Measurements from ENCODE around the gene WDFY4. TPM values are rescaled to one million over a fixed set of nuclear protein-coding genes. Genes with fewer than 3 reads are reported as not detected.

WDFY4 gene
- total RNA-seq, 2 experiments from 2014 or later: 0.90 to 1.1 TPM

- ChIA-PET CTCF (no interaction called here), POLR2A (no interaction called here)
- H3K27ac Mint-ChIP-seq: no peak overlapping the region
- DNase-seq (no peak), ATAC-seq (no peak)
- no peaks in the 10 kb centered on the region for H3K36me3 Mint-ChIP-seq (ENCODE audit: low read depth)
- intact Hi-C loops (cut with micrococcal nuclease): no loop called here
- H3K4me1 Mint-ChIP-seq (ENCODE audit: low read depth): no peaks in the 10 kb centered on the region
- H3K27me3 Mint-ChIP-seq: no peaks in the 10 kb centered on the region
- TF ChIP-seq CTCF (IDR thresholded peaks at IDR 0.05): no peak
- no peak overlapping the region for H3K4me3 Mint-ChIP-seq
- H3K9me3 Mint-ChIP-seq: no peaks in the 10 kb centered on the region
Observed at GRCh38 chr10:48945441-48946130, 260.9 kb downstream of the WDFY4 start.

- no peak for TF ChIP-seq CTCF (IDR thresholded peaks at IDR 0.05)
- Mint-ChIP-seq H3K27me3 (no peaks in the 10 kb centered on the region), H3K4me3 (no peak overlapping the region), H3K9me3 (no peaks in the 10 kb centered on the region), H3K4me1 (ENCODE audit: low read depth) (no peaks in the 10 kb centered on the region), H3K27ac (no peak overlapping the region), H3K36me3 (ENCODE audit: low read depth) (no peaks in the 10 kb centered on the region)
- DNase-seq (no peak), ATAC-seq (no peak)
- ChIA-PET POLR2A (no interaction called here), CTCF (no interaction called here)
- intact Hi-C loops (cut with micrococcal nuclease): no loop called here
Observed at GRCh38 chr10:48946332-48946731, 261.7 kb downstream of the WDFY4 start.

GRCh38 chr10:48946891-48947500 lies 262.3 kb downstream of the WDFY4 start:
- ATAC-seq (no peak), DNase-seq (no peak)
- H3K27ac Mint-ChIP-seq: no peak overlapping the region
- H3K9me3 Mint-ChIP-seq: no peaks in the 10 kb centered on the region
- intact Hi-C loops (cut with micrococcal nuclease): no loop called here
- no peaks in the 10 kb centered on the region for H3K27me3 Mint-ChIP-seq
- ChIA-PET CTCF (no interaction called here), POLR2A (no interaction called here)
- TF ChIP-seq CTCF (IDR thresholded peaks at IDR 0.05): no peak
- no peaks in the 10 kb centered on the region for H3K36me3 Mint-ChIP-seq (ENCODE audit: low read depth)
- no peak overlapping the region for H3K4me3 Mint-ChIP-seq
- no peaks in the 10 kb centered on the region for H3K4me1 Mint-ChIP-seq (ENCODE audit: low read depth)

- ChIA-PET CTCF (no interaction called here), POLR2A (interaction anchor here (0.6 kb wide), 1 partner anchor 1356 kb away, joined by 3 read pairs; no protein-coding TSS in a partner anchor)
- DNase-seq (no peak), ATAC-seq (no peak)
- TF ChIP-seq CTCF (IDR thresholded peaks at IDR 0.05): no peak
- Mint-ChIP-seq H3K27ac (no peak overlapping the region), H3K27me3 (no peaks in the 10 kb centered on the region), H3K4me1 (ENCODE audit: low read depth) (no peaks in the 10 kb centered on the region), H3K36me3 (ENCODE audit: low read depth) (no peaks in the 10 kb centered on the region), H3K9me3 (no peaks in the 10 kb centered on the region), H3K4me3 (no peak overlapping the region)
- intact Hi-C loops (cut with micrococcal nuclease): no loop called here
Observed at GRCh38 chr10:48947690-48948469, 263.2 kb downstream of the WDFY4 start.

Measured in activated CD8-positive, alpha-beta T cell treated with anti-CD3 and anti-CD28 coated beads for 36 hours (primary cell).